Pancreas (tissue), 10 donors: ENCODE results near the gene UROD. TPM values are rescaled to one million over a fixed set of nuclear protein-coding genes. Genes with fewer than 3 reads are reported as not detected.
"Not testable (repeated sequence)": the region's sequence is repeated elsewhere in the genome, so short reads cannot be mapped to it uniquely, and the experiment has no call there.

ENCODE experiments used
- ATAC-seq, 4 donors: fragments of 200-7000 bp; cut with Tn5 transposase; one replicate each; pipeline versions ENCODE4 v1.8.0 to v1.9.1; 2020; ENCODE audit warnings: mild to moderate bottlenecking in 4 of 4, moderate library complexity in 4 of 4
- DNase-seq, 6 donors: peaks; one replicate each; pipeline ENCODE4 v3.0.0-alpha.2; 2020
- FAIRE-seq: peaks from 2 replicates; lab custom pipeline; 2012; peaks lifted over from hg19 to GRCh38; lab: Jason Lieb, UNC
- H3K27ac ChIP-seq, 4 donors: fragments of 200-600 bp; sonication (generic); 1 replicate in 3 of 4; 2 replicates in 1 of 4; pipeline versions ENCODE4 v1.5.0 to v1.8.0; 2020
- H3K27me3 ChIP-seq, 4 donors: fragments of 200-600 bp; one replicate each; pipeline ENCODE4 v1.8.0; 2021
- H3K36me3 ChIP-seq, 3 donors: fragments of 200-600 bp; sonication (generic) in 1 of 3; one replicate each; pipeline versions ENCODE4 v1.5.0 to v1.8.0; 2020 to 2021
- H3K4me1 ChIP-seq, 3 donors: fragments of 200-600 bp; one replicate each; pipeline ENCODE4 v1.8.0; 2021
- H3K4me3 ChIP-seq, 4 donors: fragments of 200-600 bp; sonication (generic) in 2 of 4; one replicate each; pipeline versions ENCODE4 v1.5.0 to v1.8.0; 2020 to 2021
- H3K9me3 ChIP-seq, 4 donors: fragments of 200-600 bp; one replicate each; pipeline ENCODE4 v1.8.0; 2021
- WGBS, 2 donors: extraction: QIAGEN DNeasy Blood & Tissue Kit; methylation state at CpG; one replicate each; pipeline ENCODE4 v1.1.7; 2013; 5-methylcytosine and 5-hydroxymethylcytosine counted together
- intact Hi-C, 3 donors: fragments of 100-400 bp; cut with DNase I; formaldehyde crosslinking; loops; one replicate each; pipeline versions ENCODE4 v1.11.1 to v1.14.2; 2022
- polyA plus RNA-seq, 2 donors: library from polyadenylated mRNA; stranded (reverse); fragments of 200-250 nt; gene quantifications; one replicate each; pipeline ENCODE4 v1.2.3, GENCODE V29; 2013
- total RNA-seq, 6 donors: library from RNA; stranded (reverse); fragmentation: NEBNext Ultra II Directional in 4 of 6; extraction: Animal tissue kit (Norgen Biotek cat#: 25700) in 4 of 6; gene quantifications; one replicate each; pipeline versions ENCODE4 v1.2.1 to v1.2.4, GENCODE V29; 2021 to 2023
- TF ChIP-seq, protein P1 (sequence below), 4 donors: fragments of 200-600 bp; sonication (generic) in 3 of 4; IDR thresholded peaks; one replicate each; pipeline versions ENCODE4 v1.5.0 to v1.8.0; 2021; ENCODE audit warnings: antibody characterized with exemption in 4 of 4
- donor health status: healthy with polysubstance abuse.
- donor health status: DM: no; HTN: no; CAD: no; lungs with moderate emphysema.
- donor health status: DM: no; HTN: no; CAD: no.
- donor health status: control.
- donor health status: control.
- donor health status: Bipolar disorder and iron deficiency.
- donor health status: DM: yes; HTN: yes; CAD: no.
- donor health status: DM: no; HTN: no; CAD: no.
- donor health status: DM: no; HTN: no; CAD: no.
- donor health status: DM: yes; HTN: yes; CAD: no.

Gene UROD
- total and polyA plus RNA-seq, 8 donors = 16.9 to 71.2 (median 27.8) TPM

DNA sequence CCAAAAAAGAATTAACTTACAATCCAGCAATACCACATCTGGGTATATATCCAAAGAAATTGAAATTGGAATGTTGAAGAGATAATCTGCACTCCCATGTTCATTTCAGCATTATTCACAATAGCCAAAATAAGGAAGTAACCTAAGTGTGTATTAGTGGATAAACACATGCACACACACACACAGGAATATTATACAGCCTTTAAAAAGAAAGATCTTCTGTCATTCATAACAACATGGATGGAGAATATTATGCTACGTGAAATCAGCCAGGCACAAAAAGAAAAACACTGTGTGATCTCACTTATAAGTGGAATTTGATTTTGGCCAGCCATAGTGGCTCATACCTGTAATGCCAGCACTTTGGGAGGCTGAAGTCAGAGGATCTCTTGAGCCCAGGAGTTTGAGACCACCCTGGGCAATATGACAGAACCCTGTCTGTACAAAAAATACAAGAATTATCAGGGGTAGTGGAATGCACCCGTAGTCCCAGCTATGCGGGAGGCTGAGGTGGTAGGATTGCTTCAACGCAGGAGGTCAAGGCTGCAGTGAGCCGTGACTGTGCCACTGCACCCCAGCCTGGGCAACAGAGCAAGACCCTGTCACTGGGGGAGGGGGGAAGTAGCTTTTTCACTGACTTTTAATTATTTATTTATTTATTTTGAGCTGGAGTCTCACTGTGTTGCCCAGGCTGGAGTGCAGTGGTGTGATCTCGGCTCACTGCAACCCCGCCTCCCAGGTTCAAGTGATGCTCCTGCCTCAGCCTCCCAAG lies 16.4 kb upstream of the UROD start:
- H3K27ac ChIP-seq = no peak overlapping the region
- ATAC-seq = no peak
- no peak overlapping the region for H3K4me3 ChIP-seq
- intact Hi-C loops = no loop called here
- no peak for FAIRE-seq
- no peaks in the 10 kb centered on the region for H3K27me3 ChIP-seq
- 89 to 95% methylated on average over 7 of the region's 7 CpGs for WGBS, 2 donors
- H3K9me3 ChIP-seq = no peaks in the 10 kb centered on the region
- no peaks in the 10 kb centered on the region for H3K36me3 ChIP-seq
- DNase-seq = no peak
- TF ChIP-seq, protein P1, sequence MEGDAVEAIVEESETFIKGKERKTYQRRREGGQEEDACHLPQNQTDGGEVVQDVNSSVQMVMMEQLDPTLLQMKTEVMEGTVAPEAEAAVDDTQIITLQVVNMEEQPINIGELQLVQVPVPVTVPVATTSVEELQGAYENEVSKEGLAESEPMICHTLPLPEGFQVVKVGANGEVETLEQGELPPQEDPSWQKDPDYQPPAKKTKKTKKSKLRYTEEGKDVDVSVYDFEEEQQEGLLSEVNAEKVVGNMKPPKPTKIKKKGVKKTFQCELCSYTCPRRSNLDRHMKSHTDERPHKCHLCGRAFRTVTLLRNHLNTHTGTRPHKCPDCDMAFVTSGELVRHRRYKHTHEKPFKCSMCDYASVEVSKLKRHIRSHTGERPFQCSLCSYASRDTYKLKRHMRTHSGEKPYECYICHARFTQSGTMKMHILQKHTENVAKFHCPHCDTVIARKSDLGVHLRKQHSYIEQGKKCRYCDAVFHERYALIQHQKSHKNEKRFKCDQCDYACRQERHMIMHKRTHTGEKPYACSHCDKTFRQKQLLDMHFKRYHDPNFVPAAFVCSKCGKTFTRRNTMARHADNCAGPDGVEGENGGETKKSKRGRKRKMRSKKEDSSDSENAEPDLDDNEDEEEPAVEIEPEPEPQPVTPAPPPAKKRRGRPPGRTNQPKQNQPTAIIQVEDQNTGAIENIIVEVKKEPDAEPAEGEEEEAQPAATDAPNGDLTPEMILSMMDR (IDR thresholded peaks at IDR 0.05) = no peak
- no peaks in the 10 kb centered on the region for H3K4me1 ChIP-seq

DNA sequence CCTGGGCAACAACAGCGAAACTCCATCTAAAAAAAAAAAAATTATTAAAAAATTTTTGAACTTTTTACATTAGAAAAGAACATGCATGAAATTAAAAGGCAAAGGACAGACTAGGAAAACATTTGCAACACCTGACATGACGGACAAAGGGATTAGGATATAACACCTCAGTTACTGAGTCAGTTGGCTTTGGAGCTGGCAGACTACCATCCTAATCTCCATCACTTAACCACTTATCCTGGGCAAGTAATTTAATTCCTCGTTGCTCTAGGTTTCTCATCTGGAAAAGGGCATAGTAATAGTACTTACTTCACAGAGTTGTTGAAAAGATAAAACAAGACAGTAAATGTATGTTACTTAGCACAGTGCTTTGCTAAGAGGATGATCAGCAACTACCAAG lies 12.8 kb upstream of the UROD start:
- 73 to 77% methylated on average over 3 of the region's 3 CpGs for WGBS, 2 donors

DNA sequence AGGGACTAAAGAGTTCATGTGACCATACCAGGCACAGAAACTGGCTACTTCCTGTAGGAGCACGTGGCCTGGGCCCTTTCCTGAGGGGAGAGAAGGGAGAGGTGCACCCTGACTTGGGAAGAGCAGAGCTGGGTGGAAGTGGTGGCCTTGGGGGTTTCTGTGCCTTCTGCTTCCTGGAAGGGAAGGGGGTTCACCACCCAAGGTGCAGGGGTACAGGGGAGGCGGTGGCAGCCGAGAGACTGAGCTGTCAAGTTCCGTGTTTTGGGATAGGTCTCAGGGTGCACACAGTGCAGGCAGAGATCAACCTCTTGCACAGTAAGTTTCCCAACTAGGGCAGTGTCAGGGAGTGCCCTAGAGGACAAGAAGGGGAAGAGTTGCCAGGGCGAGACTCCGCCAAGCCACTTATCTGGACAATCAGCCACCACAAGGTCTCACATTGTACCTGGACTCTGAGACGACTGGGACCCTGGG lies 11.0 kb upstream of the UROD start:
- no peak overlapping the region for H3K27ac ChIP-seq
- ATAC-seq (peak; percentile 25 to 83 (median 74)), DNase-seq (no peak), FAIRE-seq (no peak)
- H3K36me3 ChIP-seq = peaks cover 0 to 34% (median 33%) of the 10 kb centered on the region in 3 donors
- WGBS, 2 donors = 50 to 57% methylated on average over 7 of the region's 7 CpGs
- no peaks in the 10 kb centered on the region for H3K4me1 ChIP-seq
- TF ChIP-seq, protein P1 (IDR thresholded peaks at IDR 0.05) = no peak
- no peaks in the 10 kb centered on the region for H3K27me3 ChIP-seq
- intact Hi-C loops = loop anchor here in 1 of 3 donors (10.0 kb wide), 1 partner anchor 166 kb away; no protein-coding TSS in a partner anchor
- H3K4me3 ChIP-seq = no peak overlapping the region
- H3K9me3 ChIP-seq = no peaks in the 10 kb centered on the region

More for the DNA sequence above, 12.8 kb upstream of the UROD start:
- no peak for ATAC-seq
- H3K4me1 ChIP-seq = no peaks in the 10 kb centered on the region
- peaks cover 0 to 18% (median 15%) of the 10 kb centered on the region in 3 donors for H3K36me3 ChIP-seq
- no peak overlapping the region for H3K27ac ChIP-seq
- FAIRE-seq = no peak
- H3K27me3 ChIP-seq = no peaks in the 10 kb centered on the region
- H3K4me3 ChIP-seq = no peak overlapping the region
- TF ChIP-seq, protein P1 (IDR thresholded peaks at IDR 0.05) = no peak
- no peaks in the 10 kb centered on the region for H3K9me3 ChIP-seq
- intact Hi-C loops = no loop called here
- no peak for DNase-seq

DNA sequence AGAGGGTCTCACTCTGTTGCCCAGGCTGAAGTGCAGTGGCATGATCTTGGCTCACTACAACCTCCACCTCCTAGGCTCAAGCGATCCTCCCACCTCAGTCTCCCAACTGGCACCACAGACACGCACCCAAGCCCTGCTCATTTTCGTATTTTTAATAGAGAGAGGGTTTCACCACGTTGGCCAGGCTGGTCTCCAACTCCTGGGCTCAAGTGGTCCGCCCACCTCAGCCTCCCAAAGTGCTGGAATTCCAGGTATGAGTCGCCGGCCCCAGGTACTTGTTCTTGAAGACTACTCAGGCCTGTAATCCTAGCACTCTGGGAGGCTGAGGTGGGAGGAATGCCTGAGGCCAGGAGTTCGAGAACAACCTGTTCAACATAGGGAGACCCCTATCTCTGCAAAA lies 10.5 kb upstream of the UROD start:
- intact Hi-C loops = loop anchor here in 1 of 3 donors (10.0 kb wide), 1 partner anchor 167 kb away; no protein-coding TSS in a partner anchor
- not testable (repeated sequence) for H3K27ac ChIP-seq, H3K27me3 ChIP-seq, ATAC-seq, FAIRE-seq, H3K9me3 ChIP-seq, H3K4me1 ChIP-seq, H3K4me3 ChIP-seq, DNase-seq
- 84 to 91% methylated on average over 8 of the region's 8 CpGs for WGBS, 2 donors
- H3K36me3 ChIP-seq = peaks cover 0 to 35% (median 34%) of the 10 kb centered on the region in 3 donors

DNA sequence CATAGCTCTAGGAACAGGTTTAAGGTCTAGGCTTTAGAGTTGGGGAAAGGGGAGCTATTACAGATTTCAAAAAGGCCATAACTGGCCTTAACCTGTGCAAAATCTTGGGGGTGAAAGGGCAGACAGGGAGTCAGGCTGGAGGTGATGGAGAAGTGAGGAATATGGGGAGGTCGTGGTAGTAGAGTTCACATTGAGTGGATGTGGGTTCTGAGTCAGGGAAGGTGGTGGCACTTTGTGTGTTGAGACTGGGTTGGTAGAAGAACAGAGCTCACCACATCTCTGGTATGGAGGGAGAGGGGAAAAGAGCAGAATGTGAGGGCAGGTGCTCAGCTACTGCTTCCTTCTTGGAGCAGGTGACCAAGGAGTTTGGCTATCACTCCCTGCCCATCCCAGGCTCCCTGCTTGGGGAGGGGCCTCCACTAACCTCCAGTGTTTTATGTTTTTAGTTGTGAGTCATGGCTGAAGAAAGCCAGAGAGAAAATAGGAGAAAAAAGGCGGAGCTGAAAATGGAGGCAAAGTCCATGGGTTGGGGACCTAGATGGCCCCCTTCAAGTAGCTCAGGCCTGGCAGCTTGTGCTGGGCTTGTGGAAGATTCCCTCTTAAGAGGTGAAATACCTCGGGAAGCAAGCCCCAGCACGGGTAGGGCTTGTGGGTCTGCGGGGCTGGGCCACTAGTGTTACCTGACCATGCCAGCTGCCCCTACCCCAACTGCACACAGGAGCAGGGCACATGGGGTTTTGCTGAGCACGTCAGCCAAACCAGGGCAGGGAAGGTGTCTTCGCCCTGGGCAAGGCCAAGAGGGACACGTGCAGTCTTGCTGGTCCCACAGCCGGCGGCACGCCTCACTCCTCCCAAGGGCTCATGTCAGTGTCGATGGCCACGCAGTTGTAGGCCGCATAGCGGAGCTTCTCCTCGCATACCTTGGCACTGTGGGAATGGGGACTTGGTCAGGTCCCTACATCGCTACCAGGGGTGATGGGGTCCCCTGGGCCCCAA lies 9.1 kb upstream of the UROD start:
- Histone ChIP-seq H3K4me1 (no peaks in the 10 kb centered on the region), H3K9me3 (no peaks in the 10 kb centered on the region), H3K27me3 (no peaks in the 10 kb centered on the region), H3K36me3 (peaks cover 3 to 48% (median 46%) of the 10 kb centered on the region in 3 donors), H3K27ac (no peak overlapping the region), H3K4me3 (no peak overlapping the region)
- FAIRE-seq = no peak
- WGBS, 2 donors = 88 to 94% methylated on average over 17 of the region's 17 CpGs
- no peak for DNase-seq
- ATAC-seq = no peak
- intact Hi-C loops = loop anchor here in 1 of 3 donors (10.0 kb wide), 1 partner anchor 168 kb away; no protein-coding TSS in a partner anchor
- TF ChIP-seq, protein P1 (IDR thresholded peaks at IDR 0.05) = no peak
